Stomach smooth muscle (tissue), 2 donors: ENCODE measurements around the gene RAB8B.

Experiments
- H3K27ac ChIP-seq: one replicate; pipeline ENCODE4 v1.7.0; 2013; ENCODE audit warnings: mild to moderate bottlenecking, low read length, inconsistent platforms
- H3K27me3 ChIP-seq, 2 donors: one replicate each; pipeline ENCODE4 v1.7.0; 2013; ENCODE audit warnings: low read length in 2 of 2; ENCODE audit not compliant: insufficient read depth in 2 of 2, control insufficient read depth in 1 of 2
- H3K36me3 ChIP-seq, 2 donors: one replicate each; pipeline ENCODE4 v1.7.0; 2013; ENCODE audit warnings: low read length in 2 of 2; ENCODE audit not compliant: control insufficient read depth in 2 of 2, insufficient read depth in 2 of 2
- H3K4me1 ChIP-seq: one replicate; pipeline ENCODE4 v1.7.0; 2013; ENCODE audit warnings: low read length; ENCODE audit not compliant: control insufficient read depth, insufficient read depth
- H3K4me3 ChIP-seq, 2 donors: one replicate each; pipeline ENCODE4 v1.7.0; 2013; ENCODE audit warnings: low read length in 2 of 2
- H3K9ac ChIP-seq, 2 donors: one replicate each; pipeline ENCODE4 v1.7.0; 2013; ENCODE audit warnings: low read length in 2 of 2, mild to moderate bottlenecking in 1 of 2
- H3K9me3 ChIP-seq, 2 donors: one replicate each; pipeline ENCODE4 v1.7.0; 2013; ENCODE audit warnings: low read length in 2 of 2; ENCODE audit not compliant: control insufficient read depth in 2 of 2
- donor health status: healthy.
- donor health status: Pancreatic carcinoma.

The RAB8B gene

GRCh38 chr15:63185206-63185605 is 4.2 kb upstream of the RAB8B start:
- H3K27ac ChIP-seq = no peak overlapping the region
- no peaks in the 10 kb centered on the region for H3K27me3 ChIP-seq
- H3K9me3 ChIP-seq = no peaks in the 10 kb centered on the region
- no peak overlapping the region for H3K9ac ChIP-seq
- no peak overlapping the region for H3K4me3 ChIP-seq
- no peaks in the 10 kb centered on the region for H3K36me3 ChIP-seq
- peaks cover 7% of the 10 kb centered on the region for H3K4me1 ChIP-seq

GRCh38 chr15:63186065-63186464 is 3.3 kb upstream of the RAB8B start:
- Histone ChIP-seq H3K36me3 (no peaks in the 10 kb centered on the region), H3K4me3 (no peak overlapping the region), H3K4me1 (peaks cover 7% of the 10 kb centered on the region), H3K27ac (no peak overlapping the region), H3K9ac (no peak overlapping the region), H3K9me3 (no peaks in the 10 kb centered on the region), H3K27me3 (no peaks in the 10 kb centered on the region)

- H3K36me3 ChIP-seq = no peaks in the 10 kb centered on the region
- H3K27me3 ChIP-seq = no peaks in the 10 kb centered on the region
- H3K4me1 ChIP-seq = peaks cover 7% of the 10 kb centered on the region
- no peak overlapping the region for H3K27ac ChIP-seq
- H3K9me3 ChIP-seq = no peaks in the 10 kb centered on the region
- no peak overlapping the region for H3K4me3 ChIP-seq
- no peak overlapping the region for H3K9ac ChIP-seq
These were observed 1.7 kb upstream of the RAB8B start for GRCh38 chr15:63187589-63188226.

- H3K9me3 ChIP-seq = no peaks in the 10 kb centered on the region
- peak overlapping the region; percentile 66 to 81 for H3K9ac ChIP-seq
- no peaks in the 10 kb centered on the region for H3K36me3 ChIP-seq
- peaks cover 7% of the 10 kb centered on the region for H3K4me1 ChIP-seq
- peak overlapping the region; percentile 43 for H3K27ac ChIP-seq
- no peaks in the 10 kb centered on the region for H3K27me3 ChIP-seq
- peak overlapping the region; percentile 81 to 84 for H3K4me3 ChIP-seq
These were observed 1.0 kb upstream of the RAB8B start for GRCh38 chr15:63188247-63188925.

- peak overlapping the region; percentile 70 for H3K27ac ChIP-seq
- peak overlapping the region; percentile 70 to 82 for H3K9ac ChIP-seq
- no peaks in the 10 kb centered on the region for H3K9me3 ChIP-seq
- peaks cover 7% of the 10 kb centered on the region for H3K4me1 ChIP-seq
- H3K27me3 ChIP-seq = no peaks in the 10 kb centered on the region
- H3K4me3 ChIP-seq = peak overlapping the region; percentile 35 to 81
- H3K36me3 ChIP-seq = no peaks in the 10 kb centered on the region
These were observed 749 bp downstream of the RAB8B start for GRCh38 chr15:63189941-63190768.

- Histone ChIP-seq H3K9ac (peak overlapping the region in 1 of 2 donors; percentile 70), H3K4me3 (peak overlapping the region; percentile 35 to 81), H3K27me3 (no peaks in the 10 kb centered on the region), H3K36me3 (no peaks in the 10 kb centered on the region), H3K27ac (no peak overlapping the region), H3K9me3 (no peaks in the 10 kb centered on the region), H3K4me1 (peaks cover 7% of the 10 kb centered on the region)
These were observed 1.6 kb downstream of the RAB8B start for GRCh38 chr15:63190769-63191649.

GRCh38 chr15:63191895-63192618 is 2.7 kb downstream of the RAB8B start:
- no peak overlapping the region for H3K4me3 ChIP-seq
- H3K4me1 ChIP-seq = peaks cover 7% of the 10 kb centered on the region
- no peak overlapping the region for H3K9ac ChIP-seq
- H3K36me3 ChIP-seq = no peaks in the 10 kb centered on the region
- H3K27me3 ChIP-seq = no peaks in the 10 kb centered on the region
- no peaks in the 10 kb centered on the region for H3K9me3 ChIP-seq
- no peak overlapping the region for H3K27ac ChIP-seq

GRCh38 chr15:63192619-63193206 is 3.3 kb downstream of the RAB8B start:
- no peak overlapping the region for H3K9ac ChIP-seq
- no peak overlapping the region for H3K27ac ChIP-seq
- no peak overlapping the region for H3K4me3 ChIP-seq
- H3K4me1 ChIP-seq = peaks cover 7% of the 10 kb centered on the region
- H3K36me3 ChIP-seq = no peaks in the 10 kb centered on the region
- no peaks in the 10 kb centered on the region for H3K27me3 ChIP-seq
- no peaks in the 10 kb centered on the region for H3K9me3 ChIP-seq

GRCh38 chr15:63194302-63194701 is 4.9 kb downstream of the RAB8B start:
- no peaks in the 10 kb centered on the region for H3K27me3 ChIP-seq
- no peaks in the 10 kb centered on the region for H3K4me1 ChIP-seq
- no peak overlapping the region for H3K4me3 ChIP-seq
- no peak overlapping the region for H3K9ac ChIP-seq
- H3K36me3 ChIP-seq = no peaks in the 10 kb centered on the region
- no peaks in the 10 kb centered on the region for H3K9me3 ChIP-seq
- no peak overlapping the region for H3K27ac ChIP-seq
